Cortex of kidney (tissue), 1 donor: ENCODE results near the gene INPP5A.
"Not testable (repeated sequence)": the region's sequence is repeated elsewhere in the genome, so short reads cannot be mapped to it uniquely, and the experiment has no call there.

ENCODE experiments used
- DNase-seq: peaks from one replicate; lab custom pipeline; 2025; lab: John Stamatoyannopoulos, UW

INPP5A gene

DNA sequence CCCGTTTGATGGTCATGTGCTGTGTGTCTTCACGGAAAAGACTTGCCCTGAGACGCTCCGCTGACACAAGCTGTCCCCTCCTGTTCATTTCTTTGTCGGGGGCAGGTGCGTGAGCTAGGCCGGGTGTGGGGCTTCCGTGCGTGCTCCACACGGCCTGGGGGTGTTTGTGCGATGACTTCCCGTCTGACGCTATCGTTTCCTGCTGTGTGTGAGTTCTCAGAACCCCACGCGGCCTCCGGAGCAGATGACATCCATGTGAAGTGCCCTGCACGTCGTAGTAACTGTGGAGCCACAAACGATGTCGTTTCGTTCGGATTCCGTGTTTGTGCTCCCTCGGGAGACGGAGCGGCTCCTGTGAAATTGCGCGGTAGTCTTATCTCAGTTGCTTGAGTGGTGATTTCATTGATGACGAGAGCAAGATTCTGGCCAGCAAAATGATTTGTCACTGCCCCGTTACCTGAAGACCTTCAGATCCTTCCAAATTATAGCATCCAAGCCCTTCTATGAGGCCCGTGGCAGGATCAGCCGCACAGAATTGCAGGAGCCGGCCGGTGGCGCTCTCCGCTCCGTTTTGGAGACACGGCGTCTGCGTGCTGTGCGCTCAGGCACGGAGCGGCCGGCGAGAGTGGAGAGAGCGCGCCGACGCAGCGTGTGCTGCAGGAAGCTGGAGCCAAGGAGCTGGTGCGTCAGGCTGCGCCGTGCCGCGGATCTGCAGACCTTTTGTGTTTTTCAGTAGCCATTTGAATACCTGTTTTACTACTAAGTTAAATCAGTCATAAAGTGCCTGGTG lies 153.4 kb downstream of the INPP5A start:
- no peak for DNase-seq

DNA sequence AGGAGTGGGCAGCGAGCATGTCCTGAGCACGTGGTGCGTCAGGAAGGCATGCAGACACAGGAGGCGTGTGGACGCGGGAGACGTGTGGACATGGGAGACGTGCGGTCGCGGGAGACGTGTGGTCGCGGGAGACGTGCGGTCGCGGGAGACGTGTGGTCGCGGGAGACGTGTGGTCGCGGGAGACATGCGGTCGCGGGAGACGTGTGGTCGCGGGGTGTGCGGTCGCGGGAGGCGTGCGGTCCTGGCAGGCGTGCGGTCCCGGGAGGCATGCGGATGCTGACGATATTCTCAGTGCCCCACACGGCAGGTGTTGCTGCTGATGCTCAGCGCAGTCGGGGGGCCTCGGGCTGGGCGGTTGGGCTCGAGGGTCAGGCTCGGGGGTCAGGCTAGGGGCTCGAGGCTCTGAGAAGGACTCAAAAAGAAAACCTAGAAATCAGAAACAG lies 154.1 kb downstream of the INPP5A start:
- no peak for DNase-seq

DNA sequence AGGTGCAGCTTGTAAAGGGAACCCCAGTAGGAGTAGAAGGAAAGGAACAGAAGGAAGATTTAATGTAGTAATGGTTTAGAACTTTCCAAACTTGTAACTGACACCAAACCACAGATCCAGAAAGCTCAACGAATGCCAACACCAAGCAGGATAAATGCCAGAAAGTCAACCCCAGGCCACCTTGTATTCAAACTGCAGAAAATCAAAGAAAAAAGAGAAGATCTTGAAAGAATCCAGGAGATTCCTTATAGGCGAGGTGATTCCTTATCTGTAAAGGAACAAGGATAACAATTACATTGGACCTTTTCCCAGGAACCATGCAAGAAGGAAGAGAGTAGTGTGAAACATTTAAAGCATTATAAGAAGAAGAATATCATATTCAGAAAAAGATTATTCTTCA lies 154.7 kb downstream of the INPP5A start:
- DNase-seq = no peak

DNA sequence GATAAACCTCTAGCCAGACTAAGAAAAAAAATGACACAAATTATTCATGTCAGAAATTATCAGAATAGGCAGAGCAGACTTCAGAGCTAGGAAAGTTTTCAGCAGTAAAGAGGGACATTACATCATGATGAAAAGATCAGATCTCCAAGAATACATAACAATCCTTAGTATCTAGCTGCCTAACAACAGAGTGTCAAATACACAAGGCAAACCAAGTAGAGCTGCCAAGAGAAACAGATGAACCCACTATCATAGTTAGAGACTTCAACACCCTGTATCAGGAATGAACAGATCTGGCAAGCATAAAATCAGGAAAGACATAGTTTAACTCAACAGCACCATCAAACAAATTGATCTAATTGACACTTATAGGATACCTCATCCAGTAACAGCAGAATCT lies 156.1 kb downstream of the INPP5A start:
- no peak for DNase-seq

DNA sequence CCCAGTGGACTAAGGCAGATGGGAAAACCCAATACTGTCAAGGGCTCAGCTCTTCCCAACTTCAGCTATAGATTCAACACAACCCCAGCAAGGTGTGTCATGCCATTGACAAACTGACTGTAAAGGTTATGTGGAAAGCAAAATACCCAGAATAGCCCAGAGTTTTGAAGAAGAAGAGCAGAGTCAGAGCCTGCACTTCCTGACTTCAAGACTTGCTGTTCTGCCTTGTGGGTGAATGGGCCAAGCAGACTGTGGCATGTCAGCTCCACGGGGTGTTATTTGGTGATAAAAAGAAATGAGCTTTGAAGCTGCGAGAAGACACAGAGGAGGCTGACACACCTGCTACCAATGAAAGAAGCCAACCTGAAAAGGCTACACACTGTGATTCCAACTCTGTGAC lies 158.6 kb downstream of the INPP5A start:
- no peak for DNase-seq

DNA sequence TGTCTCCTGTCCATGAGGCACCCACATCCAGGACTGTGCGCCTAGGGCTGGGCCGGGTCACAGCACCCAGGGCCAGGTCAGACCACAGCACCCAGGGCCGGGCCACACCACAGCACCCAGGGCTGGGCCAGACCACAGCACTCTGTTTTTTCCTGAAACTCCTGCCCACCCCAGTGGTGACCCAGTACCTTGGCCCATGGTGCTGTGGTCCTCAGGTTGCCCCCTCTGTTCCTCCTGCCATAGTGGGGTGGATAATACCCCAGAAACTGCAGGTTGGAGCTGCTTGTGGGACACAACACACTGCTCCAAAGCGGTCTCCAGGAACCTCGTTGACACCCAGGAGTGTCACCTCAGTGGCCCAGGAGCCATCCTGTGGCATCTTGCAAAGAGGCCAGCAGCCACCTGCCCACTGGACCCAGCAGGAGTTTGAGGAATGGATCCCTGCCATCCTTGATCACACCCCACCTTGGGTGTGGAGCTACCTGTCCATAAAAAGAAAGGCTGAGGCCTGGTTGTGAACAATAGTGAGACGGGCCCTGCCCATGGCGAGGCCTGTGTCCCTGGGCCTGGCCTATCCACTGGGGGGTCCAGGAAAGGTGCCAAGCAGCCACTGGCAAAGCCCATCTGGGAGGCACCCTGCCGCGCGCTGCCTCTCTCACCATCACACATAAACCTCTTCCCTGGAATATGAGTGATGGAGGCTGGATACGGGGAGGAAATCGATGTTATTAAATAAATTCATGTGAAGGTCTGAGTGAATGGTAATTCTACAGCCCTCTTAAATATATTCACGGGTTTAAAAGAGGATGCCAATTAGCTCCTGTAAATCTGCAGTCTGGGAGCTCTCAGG lies 159.4 kb downstream of the INPP5A start:
- no peak for DNase-seq

DNA sequence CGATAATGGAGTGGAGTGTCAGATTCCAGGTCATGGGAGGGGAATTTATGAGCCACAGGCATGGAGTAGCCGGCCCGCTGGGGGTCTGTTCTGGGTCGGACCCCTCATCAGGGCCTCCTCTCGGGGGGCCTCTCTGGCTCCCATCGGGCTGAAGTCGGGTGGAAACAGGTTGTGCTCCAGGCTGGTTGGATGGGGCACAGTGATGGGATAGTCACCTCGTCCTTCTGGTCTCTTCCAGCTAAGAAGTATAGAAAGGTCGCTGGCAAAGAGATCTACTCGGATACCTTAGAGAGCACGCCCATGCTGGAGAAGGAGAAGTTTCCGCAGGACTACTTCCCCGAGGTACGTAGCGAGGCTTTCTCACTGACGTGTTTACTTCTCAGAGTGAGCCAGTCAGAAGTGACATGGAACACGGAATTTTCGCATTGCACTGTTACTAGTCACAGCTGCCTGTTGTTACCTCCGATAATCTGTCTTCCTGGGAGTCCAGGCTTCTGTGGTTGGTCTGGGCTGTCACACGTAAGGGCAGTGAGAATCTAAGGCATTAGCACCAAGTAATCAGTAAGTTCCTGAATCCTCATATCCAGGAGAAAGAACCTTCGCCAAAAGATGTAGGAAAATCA lies 160.1 kb downstream of the INPP5A start:
- DNase-seq = no peak

DNA sequence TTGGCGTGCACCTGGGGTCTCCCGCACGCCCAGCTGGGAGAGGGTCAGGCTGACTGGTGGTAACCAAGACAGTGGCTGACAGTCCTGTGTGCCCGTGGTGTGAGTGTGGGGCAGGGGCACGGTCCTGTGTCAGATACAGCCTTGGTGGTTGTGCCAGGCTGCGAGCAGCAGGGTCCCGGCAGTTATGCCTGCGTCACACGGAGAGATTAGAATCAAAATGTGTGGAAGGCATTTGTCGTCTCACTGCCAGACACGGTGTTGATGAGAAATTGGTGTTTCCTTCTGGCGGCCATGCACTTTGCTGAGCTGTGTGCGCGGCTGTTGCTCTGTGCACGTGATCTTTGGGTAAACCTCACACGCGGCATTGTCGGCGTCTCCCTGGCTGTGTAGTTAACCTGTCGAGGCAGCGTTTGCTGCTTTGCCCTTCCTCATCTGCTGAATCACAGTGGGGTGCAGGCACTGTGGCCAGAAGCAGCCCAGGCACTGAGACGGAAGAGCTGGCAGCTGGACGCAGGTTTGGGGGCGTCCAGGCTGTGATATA lies 160.7 kb downstream of the INPP5A start:
- DNase-seq = no peak

DNA sequence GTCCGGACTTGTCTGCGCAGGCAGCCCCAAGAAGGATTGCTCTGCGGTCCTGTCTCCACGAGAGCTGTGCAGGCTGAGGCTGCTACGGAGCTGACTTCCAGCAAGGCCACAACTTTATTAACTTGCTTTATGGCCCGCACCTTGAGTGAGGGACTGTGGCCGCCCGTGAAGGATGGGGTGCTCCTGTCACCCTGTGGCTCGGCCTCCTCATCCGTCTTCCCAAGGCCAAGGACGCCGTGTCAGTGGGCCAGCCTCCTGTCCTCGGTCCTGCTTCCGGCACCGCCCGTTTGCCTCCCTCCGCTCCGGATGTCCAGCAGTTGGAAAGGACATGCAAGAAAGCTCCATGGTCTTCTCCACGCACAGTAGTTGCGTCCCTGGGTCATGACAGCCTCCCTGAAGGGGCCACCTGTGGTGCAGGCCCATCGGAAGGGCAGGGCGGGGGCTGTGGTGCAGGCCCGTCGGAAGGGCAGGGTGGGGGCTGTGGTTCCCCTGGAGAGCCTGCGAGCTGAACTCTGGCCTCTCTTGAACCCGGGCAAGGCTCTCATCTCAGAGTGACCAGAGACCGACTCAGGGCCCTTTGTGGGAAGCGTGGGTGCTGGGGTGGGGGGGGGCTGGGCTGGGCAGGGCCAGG lies 161.3 kb downstream of the INPP5A start:
- DNase-seq = no peak

DNA sequence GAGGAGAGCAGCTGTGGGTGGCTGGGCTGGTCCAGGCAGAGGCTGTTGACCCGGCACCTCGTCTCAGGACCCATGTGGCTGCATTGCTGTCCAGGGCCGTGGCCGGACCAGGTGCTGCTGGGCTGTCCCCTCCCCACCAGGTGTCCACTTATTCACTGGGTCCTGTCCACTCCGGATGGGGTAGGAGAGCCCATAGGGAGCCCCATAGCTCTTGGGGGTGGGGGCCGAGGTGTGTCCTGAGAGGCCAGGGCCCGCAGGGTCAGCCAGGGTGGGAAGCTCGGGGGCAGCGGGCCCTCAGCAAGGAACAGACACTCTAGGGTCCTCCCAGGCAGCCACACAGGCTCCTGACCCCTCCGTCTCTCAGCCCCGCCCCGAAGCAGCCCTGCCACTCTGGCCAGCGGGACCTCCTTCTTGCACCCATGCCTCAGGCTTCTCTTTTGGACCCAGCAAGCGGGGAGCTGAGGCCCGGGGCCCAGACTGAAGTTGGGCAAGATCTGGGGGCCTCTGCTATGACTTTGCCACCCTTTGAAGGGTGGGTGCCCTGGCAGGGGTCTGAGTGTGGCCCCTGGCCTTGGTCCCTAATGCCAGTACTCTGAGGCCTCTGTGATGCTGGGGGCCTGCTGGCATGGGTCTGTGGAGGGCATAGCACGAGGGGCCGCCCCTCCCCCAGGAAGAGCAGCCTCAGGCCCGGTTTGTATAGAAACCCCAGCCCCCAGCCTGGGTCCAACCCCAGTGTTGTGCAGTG lies 162.0 kb downstream of the INPP5A start:
- no peak for DNase-seq

DNA sequence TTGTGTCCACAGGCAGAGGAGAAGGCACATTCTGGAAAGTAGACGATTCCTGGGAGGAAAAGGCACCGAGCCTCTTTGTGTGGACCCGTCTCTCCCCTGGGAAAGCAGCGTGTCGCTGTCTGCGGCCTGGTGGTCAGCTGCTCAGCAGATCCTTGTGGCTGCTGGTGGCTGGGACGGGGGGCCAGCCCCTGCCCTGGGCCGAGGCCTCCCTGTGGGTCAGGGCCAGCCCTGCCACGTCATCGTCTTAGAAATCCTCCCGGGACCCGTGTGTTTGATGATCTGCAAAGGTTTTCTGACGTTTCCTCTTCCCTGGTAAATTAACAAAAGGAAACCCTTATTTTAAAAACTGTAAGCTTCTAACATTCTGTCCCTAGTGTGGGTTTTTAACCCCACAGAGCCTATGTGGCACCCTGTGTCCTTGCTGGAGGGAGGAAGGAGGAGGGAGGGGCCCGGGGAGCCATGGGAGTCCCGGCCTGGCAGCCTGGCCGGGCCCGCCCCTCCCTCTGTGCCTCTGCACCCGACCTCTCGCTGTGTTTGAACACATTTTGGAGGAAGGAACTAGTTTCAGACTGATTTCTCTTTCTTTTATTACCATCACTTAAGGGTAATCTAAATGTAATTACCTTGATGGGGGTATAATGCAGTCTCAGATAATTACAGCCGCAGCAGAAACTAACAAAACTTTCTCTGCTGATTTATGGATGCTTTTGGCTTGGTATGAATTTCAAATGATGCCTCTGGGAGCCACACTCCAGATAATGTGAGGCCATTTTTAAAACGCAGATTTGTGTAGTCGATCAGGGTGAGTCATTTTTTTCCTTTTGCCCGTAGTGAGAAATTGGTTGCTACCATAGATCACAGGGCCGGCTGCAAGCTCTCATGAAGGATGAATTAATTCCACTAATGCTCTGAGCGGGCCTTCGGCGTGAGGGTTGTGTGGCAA lies 162.8 kb downstream of the INPP5A start:
- DNase-seq = no peak

DNA sequence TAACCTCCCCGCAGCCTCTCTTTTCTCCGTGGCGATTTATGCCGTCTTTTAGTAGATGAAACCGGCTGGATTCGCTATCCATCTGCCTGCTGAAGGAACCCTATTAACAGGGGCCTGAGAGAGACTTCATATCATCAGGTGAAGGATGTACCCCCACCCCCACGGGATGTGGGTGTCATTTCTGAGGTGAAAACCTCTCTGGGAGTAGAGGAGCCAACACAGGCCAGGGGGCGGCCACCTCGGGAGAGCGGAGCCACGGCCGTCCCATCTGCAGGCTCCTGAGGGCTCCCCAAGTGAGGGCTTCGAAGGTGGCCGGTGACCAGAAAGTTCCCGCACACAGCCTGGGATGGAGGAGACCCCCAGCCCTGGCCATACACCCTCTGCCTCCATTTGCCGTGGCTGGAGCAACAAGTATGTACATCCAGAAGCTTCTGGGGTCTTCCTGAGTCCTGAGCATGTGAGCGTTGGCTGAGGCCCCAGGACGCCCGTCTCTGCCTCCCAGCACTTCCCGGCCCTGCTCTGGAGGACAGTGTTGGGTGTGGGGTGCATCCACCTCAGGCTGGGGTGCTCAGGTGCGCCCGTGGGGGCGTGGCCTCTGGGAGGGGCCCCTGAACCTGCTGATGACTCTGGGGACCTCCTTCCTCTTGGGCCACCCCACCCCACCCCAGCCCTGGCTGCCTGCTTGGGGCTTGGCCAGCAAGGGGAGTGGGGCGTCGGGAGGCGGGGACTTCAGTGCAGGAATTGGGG lies 163.7 kb downstream of the INPP5A start:
- no peak for DNase-seq

DNA sequence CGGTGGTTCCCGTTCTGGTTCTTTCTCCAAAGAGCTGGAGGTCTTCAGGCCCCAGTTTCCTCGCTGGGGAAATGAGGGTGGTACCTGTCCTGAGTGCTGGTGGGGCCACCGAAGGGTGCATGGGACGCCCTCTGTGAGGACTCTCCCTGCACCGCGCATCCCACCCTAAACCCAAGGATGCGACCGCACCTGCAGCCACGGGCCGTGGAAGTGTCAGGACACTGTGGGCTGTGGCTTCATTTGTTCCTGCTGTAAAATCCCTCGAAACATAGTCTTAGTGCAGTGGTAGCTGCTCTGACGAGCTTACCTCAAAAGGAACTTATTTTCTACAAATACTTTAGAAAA lies 164.2 kb downstream of the INPP5A start:
- no peak for DNase-seq

DNA sequence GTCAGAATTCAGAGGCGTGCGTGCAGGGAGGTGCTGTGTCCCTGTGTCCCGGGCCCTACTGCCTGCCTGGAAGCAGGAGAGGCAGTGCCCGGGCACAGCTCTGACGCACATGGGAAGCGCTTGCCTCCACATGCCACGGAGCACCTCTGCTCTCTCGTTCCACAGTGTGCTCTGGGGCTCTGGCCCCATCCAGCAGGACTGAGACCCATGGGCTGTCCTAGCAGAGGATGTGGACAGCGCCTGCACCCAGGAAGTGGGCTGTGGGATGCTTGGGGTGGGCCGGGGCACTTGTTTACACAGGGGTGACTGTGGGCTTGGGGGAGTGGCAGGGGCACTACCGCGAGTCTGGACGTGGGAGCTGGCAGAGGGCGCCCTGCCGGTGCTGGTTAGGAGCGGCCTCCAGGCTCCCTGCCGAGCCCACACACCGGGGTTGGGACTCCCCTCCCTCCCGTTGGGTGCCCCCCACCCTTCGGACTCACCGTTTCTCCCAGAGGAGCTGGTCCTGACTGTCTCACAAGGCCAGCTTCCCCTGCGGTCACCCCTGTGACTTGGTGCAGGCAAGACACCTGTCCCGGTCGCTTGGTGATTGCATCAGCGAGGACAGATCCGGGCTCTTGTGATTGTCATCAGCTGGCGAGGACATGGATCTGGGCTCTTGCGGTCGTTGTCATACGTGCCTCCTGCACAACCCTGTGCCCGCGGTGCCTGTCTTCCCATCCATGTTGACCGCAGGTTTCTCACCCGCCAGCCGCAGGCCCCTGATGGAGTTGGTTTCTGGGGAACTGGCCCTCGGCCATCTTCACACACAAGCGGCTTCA lies 165.2 kb downstream of the INPP5A start:
- DNase-seq = no peak

DNA sequence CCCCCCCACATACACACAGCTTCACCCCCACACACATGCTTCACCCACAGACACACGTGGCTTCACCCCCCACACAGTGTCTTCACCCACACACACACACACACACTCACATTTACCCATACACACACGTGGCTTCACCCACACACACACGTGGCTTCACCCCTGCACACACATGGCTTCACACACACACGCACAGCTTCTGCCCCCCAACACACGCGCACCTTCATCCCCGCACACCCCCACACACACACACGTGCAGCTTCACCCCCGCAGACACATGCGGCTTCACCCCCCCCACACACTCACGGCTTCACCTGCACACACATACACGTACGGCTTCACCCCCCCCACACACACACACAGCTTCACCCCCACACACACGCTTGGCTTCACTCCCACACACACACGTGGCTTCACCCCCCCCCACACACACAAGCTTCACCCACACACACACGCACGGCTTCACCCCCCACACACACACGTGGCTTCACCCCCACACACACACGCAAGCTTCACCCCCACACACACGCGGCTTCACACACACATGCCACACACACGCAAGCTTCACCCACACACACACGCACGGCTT lies 165.9 kb downstream of the INPP5A start:
- no peak for DNase-seq

DNA sequence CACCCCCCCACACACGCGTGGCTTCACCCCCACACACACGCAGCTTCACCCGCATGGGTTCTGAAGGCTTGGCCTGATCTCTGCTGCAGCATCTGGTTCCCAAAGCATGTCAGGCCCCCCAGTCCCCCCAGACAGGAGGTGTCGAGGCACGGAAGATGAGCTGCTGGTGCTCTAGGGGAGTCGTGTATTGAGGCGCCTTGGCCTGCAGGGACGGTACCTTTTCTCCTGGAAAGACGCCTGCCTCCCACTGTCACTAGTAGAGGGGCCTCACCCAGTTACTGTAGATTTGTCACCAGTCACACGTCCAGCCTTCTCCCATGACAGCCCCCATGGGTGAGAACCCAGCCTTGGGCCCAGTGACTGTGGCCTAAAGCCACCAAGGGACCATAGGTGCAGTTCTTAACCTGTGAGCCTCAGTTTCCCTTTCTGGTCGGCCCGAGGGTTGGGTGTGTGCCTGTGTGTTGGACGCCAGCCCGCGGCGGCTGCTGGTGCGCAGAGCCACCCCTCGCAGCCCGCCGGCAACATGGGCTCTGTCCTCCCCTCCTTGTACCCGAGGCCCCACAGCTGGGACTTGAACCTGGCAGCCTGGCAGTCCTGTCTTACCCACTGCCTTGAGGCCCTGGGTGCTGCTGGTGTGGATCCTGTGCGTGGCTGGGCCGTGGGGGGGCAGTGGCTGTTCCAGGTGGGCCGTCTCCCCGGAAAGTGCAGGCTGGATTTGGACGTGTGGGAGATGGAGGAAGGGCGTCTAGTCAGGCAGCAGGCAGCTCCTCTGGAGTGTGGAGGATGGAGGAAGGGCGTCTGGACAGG lies 166.6 kb downstream of the INPP5A start:
- DNase-seq = no peak

DNA sequence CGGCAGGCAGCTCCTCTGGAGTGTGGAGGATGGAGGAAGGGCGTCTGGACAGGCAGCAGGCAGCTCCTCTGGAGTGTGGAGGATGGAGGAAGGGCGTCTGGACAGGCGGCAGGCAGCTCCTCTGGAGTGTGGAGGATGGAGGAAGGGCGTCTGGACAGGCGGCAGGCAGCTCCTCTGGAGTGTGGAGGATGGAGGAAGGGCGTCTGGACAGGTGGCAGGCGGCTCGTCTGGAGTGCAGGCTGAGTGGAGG lies 167.2 kb downstream of the INPP5A start:
- DNase-seq = not testable (repeated sequence)

DNA sequence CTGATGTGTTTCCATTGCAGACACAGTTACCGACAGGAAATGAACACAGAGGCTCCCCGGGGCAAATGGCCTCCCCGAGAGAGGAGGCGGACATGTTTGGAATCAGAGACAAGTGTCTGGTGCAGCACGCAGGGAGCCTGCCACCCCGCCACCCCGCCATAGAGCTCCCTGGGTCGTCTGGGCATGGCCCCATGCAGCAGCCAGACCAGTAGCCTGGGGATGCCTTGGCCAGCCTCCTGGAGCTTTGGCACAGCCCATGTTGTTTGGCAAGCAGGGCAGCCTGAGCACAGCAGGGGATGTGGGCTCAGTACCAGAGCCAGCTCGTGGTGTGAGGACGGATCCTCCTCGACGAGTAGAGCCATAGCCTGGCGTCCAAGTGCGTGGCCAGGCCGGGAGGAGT lies 167.6 kb downstream of the INPP5A start:
- no peak for DNase-seq
